NCI-H2081 (cell line): Measurements from ENCODE around the gene TPRX2.
"Not testable (repeated sequence)": the region's sequence is repeated elsewhere in the genome, so short reads cannot be mapped to it uniquely, and the experiment has no call there.

Experiments used
- DNase-seq, 2 experiments: peaks; one replicate each; lab custom pipeline; 2025; lab: John Stamatoyannopoulos, UW

TPRX2 gene

GRCh38 chr19:47861630-47862029, 2.6 kb downstream of the TPRX2 start:
- no peak for DNase-seq

- DNase-seq: peak; percentile 36 to 73
Measured at GRCh38 chr19:47863514-47863936, 4.5 kb downstream of the TPRX2 start.

- no peak for DNase-seq
Measured at GRCh38 chr19:47865166-47865565, 6.1 kb downstream of the TPRX2 start.

GRCh38 chr19:47878906-47879305, 19.9 kb downstream of the TPRX2 start:
- no peak for DNase-seq

- not testable (repeated sequence) for DNase-seq
Measured at GRCh38 chr19:47879385-47879784, 20.4 kb downstream of the TPRX2 start.

GRCh38 chr19:47881757-47882156, 22.7 kb downstream of the TPRX2 start:
- DNase-seq: no peak

- no peak for DNase-seq
Measured at GRCh38 chr19:47882890-47883289, 23.9 kb downstream of the TPRX2 start.

GRCh38 chr19:47885067-47885463, 26.0 kb downstream of the TPRX2 start:
- DNase-seq: no peak

GRCh38 chr19:47886010-47886559, 27.1 kb downstream of the TPRX2 start, which contains the start of gene SULT2A1:
Gene SULT2A1, minus strand, starts transcription at chr19:47886315. Its CDS starts 58 bp downstream, at chr19:47886257.
- DNase-seq: no peak

GRCh38 chr19:47890865-47891621, 32.0 kb downstream of the TPRX2 start:
- DNase-seq: no peak

- no peak for DNase-seq
Measured at GRCh38 chr19:47891622-47891922, 32.5 kb downstream of the TPRX2 start.

GRCh38 chr19:47891923-47892666, 33.1 kb downstream of the TPRX2 start:
- no peak for DNase-seq

- DNase-seq: no peak
Measured at GRCh38 chr19:47895165-47895782, 36.2 kb downstream of the TPRX2 start.

- DNase-seq: no peak
Measured at GRCh38 chr19:47896019-47896418, 37.0 kb downstream of the TPRX2 start.

- no peak for DNase-seq
Measured at GRCh38 chr19:47896773-47897172, 37.7 kb downstream of the TPRX2 start.

- no peak for DNase-seq
Measured at GRCh38 chr19:47897861-47898260, 38.8 kb downstream of the TPRX2 start.

- no peak for DNase-seq
Measured at GRCh38 chr19:47899335-47899734, 40.3 kb downstream of the TPRX2 start.

GRCh38 chr19:47901370-47901769, 42.3 kb downstream of the TPRX2 start:
- DNase-seq: no peak

GRCh38 chr19:47909350-47909749, 50.3 kb downstream of the TPRX2 start:
- DNase-seq: not testable (repeated sequence)

- DNase-seq: not testable (repeated sequence)
Measured at GRCh38 chr19:47910191-47910590, 51.2 kb downstream of the TPRX2 start.
